SHP77 (cell line): ENCODE results near the gene RPTOR.
"Not testable (repeated sequence)": the region's sequence is repeated elsewhere in the genome, so short reads cannot be mapped to it uniquely, and the experiment has no call there.

Source experiments
- DNase-seq, 2 experiments: peaks; one replicate each; lab custom pipeline; 2025; lab: John Stamatoyannopoulos, UW

RPTOR gene

GRCh38 chr17:80555266-80555665 is 10.6 kb downstream of the RPTOR start:
- DNase-seq = no peak

- DNase-seq = no peak
These were observed 13.4 kb downstream of the RPTOR start for GRCh38 chr17:80558046-80558445.

GRCh38 chr17:80559825-80560251 is 15.2 kb downstream of the RPTOR start:
- no peak for DNase-seq

DNA sequence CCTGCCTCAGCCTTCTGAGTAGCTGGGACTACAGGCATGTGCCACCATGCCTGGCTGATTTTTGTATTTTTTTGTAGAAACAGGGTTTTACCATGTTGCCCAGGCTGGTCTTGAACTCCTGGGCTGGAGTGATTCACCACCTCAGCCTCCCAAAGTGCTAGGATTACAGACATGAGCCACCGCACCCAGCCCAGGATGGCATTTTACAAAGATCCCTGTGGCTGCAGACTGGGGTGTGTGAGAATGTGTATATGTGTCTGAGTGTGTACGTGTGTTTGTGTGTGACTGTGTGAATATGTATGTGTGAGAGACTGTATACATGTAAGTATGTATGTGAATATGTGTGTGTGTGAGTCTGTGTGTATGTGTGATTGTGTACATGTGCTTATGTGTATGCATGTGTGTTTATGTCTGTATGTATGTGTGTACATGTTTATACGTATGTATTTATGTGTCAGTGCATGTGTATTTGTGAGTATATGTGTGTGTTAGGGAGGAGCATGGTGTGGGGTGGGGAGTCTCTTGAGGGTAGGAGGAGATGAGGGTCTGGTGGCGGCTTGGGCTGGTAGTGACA is 17.0 kb downstream of the RPTOR start:
- DNase-seq = no peak

GRCh38 chr17:80564545-80564944 is 19.9 kb downstream of the RPTOR start:
- no peak for DNase-seq

DNA sequence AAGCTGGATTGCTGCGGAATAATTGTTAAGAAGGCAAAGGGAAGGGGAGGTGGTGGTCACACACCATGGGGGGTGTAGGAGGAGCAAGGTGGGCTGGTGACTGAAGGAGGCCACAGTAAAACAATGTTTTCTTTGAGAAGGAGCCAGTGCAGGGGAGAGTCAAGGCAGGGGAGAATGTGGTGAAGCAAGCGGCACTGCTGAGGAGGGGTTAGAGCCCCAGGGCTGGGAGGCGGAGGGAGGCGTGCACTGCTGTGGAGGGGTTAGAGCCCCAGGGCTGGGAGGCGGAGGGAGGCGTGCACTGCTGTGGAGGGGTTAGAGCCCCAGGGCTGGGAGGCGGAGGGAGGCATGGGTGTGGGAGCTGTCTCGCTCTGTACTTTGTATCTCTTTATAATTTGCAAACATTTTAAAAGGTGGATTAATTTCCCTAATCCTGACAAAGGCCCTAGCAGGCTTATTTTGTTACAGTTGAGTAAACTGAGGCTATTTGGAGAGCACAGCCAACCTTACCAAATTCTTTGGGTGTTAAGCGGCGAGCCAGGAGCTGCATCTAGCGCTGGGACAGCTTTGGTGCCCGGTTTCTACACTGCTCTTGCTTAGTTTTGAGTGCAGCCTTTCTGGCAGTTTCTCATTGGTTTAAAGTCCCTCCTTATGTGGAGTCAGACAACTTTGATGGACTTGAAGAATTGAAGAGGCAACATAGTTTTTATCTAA is 20.9 kb downstream of the RPTOR start:
- DNase-seq = no peak

DNA sequence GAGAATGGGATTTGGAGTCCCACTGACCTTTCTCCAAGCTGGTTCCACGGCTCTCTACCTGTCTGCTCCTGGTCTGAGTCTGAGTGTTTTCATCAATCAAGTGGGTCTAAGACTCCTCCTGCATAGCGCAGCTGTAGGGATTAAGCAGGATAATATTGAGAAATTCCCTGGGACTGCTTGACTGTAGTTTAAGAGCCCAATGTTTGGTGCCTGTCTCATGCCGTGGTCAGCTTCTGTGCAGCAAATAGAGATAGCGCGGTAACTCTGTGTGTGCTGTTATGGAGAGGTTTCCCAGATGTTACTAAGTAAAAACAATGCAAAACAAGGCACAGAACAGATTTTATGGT is 21.4 kb downstream of the RPTOR start:
- no peak for DNase-seq

- no peak for DNase-seq
These were observed 23.6 kb downstream of the RPTOR start for GRCh38 chr17:80568246-80568645.

DNA sequence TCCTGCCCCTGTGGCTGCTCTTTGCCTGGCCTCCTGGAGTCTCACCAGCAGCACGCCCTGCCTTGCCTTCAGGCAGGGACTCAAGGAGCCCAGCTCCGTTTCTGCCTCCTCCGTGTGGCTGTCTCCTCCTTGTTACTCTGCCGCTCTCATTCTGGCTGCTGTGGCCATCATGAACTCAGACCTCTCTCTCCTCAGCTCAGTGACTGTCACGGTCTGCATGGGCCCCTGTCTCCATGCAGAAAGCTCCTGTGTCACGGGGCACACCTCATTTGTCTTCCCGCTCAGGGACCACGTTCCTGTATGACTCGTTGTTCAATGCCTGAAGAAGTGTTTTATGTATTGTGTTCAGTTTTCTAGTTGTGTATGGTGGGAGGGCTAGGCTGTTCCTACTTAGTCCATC is 25.3 kb downstream of the RPTOR start:
- DNase-seq = no peak

DNA sequence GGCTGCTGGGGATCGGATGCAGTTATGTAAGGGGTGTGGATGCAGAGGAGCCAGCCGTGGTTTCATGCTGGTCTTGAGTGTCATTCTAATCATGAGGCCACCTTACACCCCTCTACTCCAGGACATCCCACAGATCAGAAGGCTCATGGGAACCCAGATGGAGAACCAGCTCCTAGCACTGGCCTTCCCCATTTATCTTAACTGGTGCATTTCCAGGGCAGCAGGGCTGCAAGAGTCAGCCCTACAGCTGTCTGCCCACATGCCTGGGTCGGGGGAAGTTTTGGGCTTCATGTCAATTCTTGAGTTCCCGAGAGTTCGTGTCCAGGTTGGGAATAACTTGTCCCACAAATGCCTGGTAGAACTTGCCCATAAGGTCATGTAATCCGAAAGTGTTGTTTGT is 29.1 kb downstream of the RPTOR start:
- DNase-seq = no peak

- no peak for DNase-seq
These were observed 29.9 kb downstream of the RPTOR start for GRCh38 chr17:80574496-80574895.

DNA sequence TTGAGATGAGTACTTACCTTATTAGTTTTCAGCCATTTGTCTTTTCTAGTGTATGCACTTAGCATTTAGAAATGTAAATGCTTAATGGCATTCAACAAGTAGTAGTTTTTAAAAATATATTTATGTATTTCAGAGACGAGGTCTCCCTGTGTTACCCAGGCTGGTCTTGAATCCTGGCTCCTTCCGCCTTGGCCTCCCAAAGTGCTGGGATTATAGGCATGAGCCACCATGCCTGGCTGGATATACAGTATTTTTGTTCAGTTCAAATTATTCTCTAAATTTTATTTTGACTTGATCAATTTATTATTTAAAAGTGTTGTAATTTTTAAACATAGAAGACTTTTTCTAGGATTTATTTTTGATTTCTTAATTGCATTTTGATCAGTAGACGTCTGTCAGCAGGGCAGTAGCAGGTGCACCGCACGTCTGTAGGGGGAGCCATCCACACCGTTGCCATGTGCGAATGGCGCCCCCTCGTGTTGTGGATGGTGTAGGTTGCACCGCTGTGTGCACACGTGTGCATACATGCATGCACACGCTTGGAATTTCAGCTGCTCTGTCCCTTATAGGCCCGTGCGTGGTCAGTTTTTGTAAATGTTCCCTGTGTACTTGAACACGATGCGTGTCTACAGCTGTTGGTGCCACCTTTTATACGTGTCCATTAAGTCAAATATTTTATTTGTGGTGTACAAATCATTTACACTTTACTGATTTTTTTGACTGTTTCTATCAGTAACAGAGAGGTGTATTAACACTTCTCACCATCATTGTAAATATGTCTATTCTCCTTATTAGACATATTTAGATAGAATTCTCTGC is 30.6 kb downstream of the RPTOR start:
- DNase-seq = peak; percentile 90 to 93

GRCh38 chr17:80577876-80578570 is 33.4 kb downstream of the RPTOR start:
- no peak for DNase-seq

DNA sequence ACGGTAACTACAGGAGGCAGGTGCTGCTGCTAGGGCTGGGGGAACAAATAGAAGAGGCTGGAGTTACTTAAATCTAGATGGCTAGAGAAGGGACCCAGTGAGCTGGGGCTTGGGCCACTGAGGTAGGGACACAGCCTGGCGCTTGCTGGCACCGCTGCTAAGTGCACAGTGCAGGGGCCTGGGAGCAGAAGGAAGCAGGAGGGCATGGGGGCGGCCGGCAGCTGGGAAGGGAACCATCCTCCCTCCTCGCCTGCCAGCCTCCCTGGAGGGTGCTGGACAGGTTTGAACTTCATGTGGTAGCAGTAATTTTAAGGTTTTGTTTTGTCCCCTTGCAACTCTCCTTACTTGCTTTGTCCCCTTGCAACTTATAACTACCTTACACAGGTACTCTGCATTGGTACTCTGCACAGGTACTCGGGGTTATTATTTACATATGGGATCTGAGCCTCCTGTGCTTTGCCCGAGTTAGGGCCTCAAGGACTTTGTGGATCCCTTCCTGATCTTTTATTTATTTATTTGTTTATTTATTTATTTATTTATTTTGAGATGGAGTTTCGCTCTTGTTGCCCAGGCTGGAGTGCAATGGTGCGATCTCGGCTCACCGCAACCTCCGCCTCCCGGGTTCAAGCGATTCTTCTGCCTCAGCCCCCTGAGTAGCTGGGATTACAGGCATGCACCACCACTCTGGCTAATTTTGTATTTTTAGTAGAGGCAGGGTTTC is 34.2 kb downstream of the RPTOR start:
- not testable (repeated sequence) for DNase-seq

- DNase-seq = no peak
These were observed 37.5 kb downstream of the RPTOR start for GRCh38 chr17:80582165-80582564.

- no peak for DNase-seq
These were observed 39.7 kb downstream of the RPTOR start for GRCh38 chr17:80584176-80584905.

GRCh38 chr17:80585890-80586845 is 41.5 kb downstream of the RPTOR start:
- peak; percentile 92 to 95 for DNase-seq

- DNase-seq = peak; percentile 91 to 92
These were observed 42.2 kb downstream of the RPTOR start for GRCh38 chr17:80586846-80587228.

DNA sequence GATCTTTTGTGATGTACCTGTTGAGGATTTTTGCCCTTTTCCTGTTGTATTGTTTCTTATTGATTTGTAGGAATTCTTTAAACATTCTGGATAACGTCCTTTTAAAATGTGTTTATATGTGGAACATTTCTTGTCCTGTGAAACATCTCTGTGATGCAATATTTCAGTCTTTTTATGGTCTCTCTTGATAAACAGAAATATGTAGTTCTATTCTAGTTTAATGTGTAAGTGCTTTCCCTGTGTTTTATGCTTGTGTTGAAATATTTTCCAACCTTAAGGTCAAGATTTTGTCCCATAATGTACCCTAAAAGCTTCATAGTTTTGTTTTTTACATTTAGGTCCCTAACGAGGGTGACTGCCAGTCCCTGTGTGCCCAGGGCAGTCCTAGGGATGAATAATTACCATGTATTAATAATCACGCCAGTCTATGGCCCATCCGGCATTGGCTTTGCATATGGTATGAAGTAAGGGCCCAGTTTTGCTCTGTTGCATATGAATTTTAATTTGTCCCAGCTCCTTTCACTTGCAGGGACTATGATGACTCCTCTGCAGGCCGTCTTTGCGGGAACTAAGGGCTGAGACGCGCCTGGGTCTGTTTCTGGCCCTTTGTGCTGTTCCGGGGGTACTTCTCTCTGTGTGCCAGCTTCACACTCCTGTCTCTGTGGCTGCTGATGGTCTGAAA is 44.2 kb downstream of the RPTOR start:
- no peak for DNase-seq
